CD14-positive monocyte (primary cell): ENCODE results near the gene LCORL. TPM values are rescaled to one million over a fixed set of nuclear protein-coding genes. Genes with fewer than 3 reads are reported as not detected.

Source experiments
- DNase-seq, 3 donors: peaks; one replicate each; pipeline ENCODE4 v3.0.0-alpha.2; 2011 to 2022
- H2AFZ ChIP-seq: 2 replicates; pipeline ENCODE4 v1.6.0; 2012; ENCODE audit warnings: mild to moderate bottlenecking, low read depth, low read length, inconsistent platforms; ENCODE audit not compliant: insufficient read depth, poor library complexity, severe bottlenecking
- H3K27ac ChIP-seq, 2 donors: 1 replicate in 1 of 2; 2 replicates in 1 of 2; pipeline ENCODE4 v1.5.1; 2012 to 2013; ENCODE audit warnings: low read length in 2 of 2, control low read depth in 1 of 2, inconsistent platforms in 1 of 2, low read depth in 1 of 2, mild to moderate bottlenecking in 1 of 2
- H3K27me3 ChIP-seq, 2 donors: one replicate each; pipeline versions ENCODE4 v1.6.0 to v1.6.1; 2011 to 2013; ENCODE audit warnings: low read length in 2 of 2; ENCODE audit not compliant: control insufficient read depth in 2 of 2, insufficient read depth in 2 of 2
- H3K36me3 ChIP-seq, 2 donors: replicated peaks in 1 of 2; 1 replicate in 1 of 2; 2 replicates in 1 of 2; pipeline versions ENCODE4 v1.5.1 to v1.6.1; 2012 to 2013; ENCODE audit warnings: low read length in 2 of 2, control low read depth in 1 of 2, inconsistent platforms in 1 of 2, mild to moderate bottlenecking in 1 of 2; ENCODE audit not compliant: insufficient read depth in 2 of 2, control insufficient read depth in 1 of 2
- H3K4me1 ChIP-seq, 2 donors: 1 replicate in 1 of 2; 2 replicates in 1 of 2; pipeline versions ENCODE4 v1.5.1 to v1.6.1; 2012 to 2013; ENCODE audit warnings: low read length in 2 of 2, control low read depth in 1 of 2, inconsistent platforms in 1 of 2, mild to moderate bottlenecking in 1 of 2, moderate library complexity in 1 of 2; ENCODE audit not compliant: insufficient read depth in 2 of 2, control insufficient read depth in 1 of 2
- H3K4me2 ChIP-seq: replicated peaks from 2 replicates; pipeline ENCODE3; 2012; ENCODE audit warnings: low read length, moderate library complexity, mild to moderate bottlenecking; ENCODE audit not compliant: poor library complexity, severe bottlenecking; ENCODE audit errors: extremely low read depth
- H3K4me3 ChIP-seq, 3 experiments: fragments of 200-600 bp in 1 of 3; sonication (generic) in 1 of 3; replicated peaks in 1 of 3; 1 replicate in 2 of 3; 2 replicates in 1 of 3; pipeline ENCODE4 v1.5.1; 2011 to 2013; ENCODE audit warnings: low read length in 3 of 3, mild to moderate bottlenecking in 3 of 3, control low read depth in 2 of 3, low read depth in 2 of 3, inconsistent platforms in 1 of 3, moderate library complexity in 1 of 3
- H3K79me2 ChIP-seq: 2 replicates; pipeline ENCODE4 v1.6.0; 2012; ENCODE audit warnings: mild to moderate bottlenecking, control low read depth, inconsistent platforms, low read length, moderate library complexity; ENCODE audit not compliant: insufficient read depth
- H3K9ac ChIP-seq: 2 replicates; pipeline ENCODE4 v1.6.0; 2017; ENCODE audit warnings: low read length, mild to moderate bottlenecking; ENCODE audit not compliant: insufficient read depth, poor library complexity, severe bottlenecking
- H3K9me3 ChIP-seq, 2 donors: replicated peaks in 1 of 2; 1 replicate in 1 of 2; 2 replicates in 1 of 2; pipeline versions ENCODE4 v1.5.1 to v1.6.1; 2012 to 2013; ENCODE audit warnings: low read length in 2 of 2, control low read depth in 1 of 2; ENCODE audit not compliant: control insufficient read depth in 1 of 2, insufficient read depth in 1 of 2
- H4K20me1 ChIP-seq: 2 replicates; pipeline ENCODE4 v1.6.0; 2012; ENCODE audit warnings: mild to moderate bottlenecking, low read length, control low read depth, moderate library complexity; ENCODE audit not compliant: insufficient read depth
- H3K27ac Mint-ChIP-seq, 7 donors: one replicate each; pipeline ENCODE4 v1.8.0; 2020; ENCODE audit warnings: mild to moderate bottlenecking in 7 of 7, mixed read lengths in 7 of 7, moderate library complexity in 6 of 7, inconsistent platforms in 2 of 7
- H3K27me3 Mint-ChIP-seq, 3 donors: one replicate each; pipeline ENCODE4 v1.8.0; 2021 to 2022; ENCODE audit warnings: low read depth in 3 of 3, mild to moderate bottlenecking in 3 of 3, mixed read lengths in 3 of 3, moderate library complexity in 3 of 3, inconsistent platforms in 1 of 3
- H3K36me3 Mint-ChIP-seq, 2 donors: one replicate each; pipeline ENCODE4 v1.8.0; 2020; ENCODE audit warnings: mixed read lengths in 2 of 2, inconsistent platforms in 1 of 2, mild to moderate bottlenecking in 1 of 2
- H3K4me1 Mint-ChIP-seq: one replicate; pipeline ENCODE4 v1.8.0; 2020; ENCODE audit warnings: mild to moderate bottlenecking, mixed read lengths
- H3K4me3 Mint-ChIP-seq, 2 donors: one replicate each; pipeline ENCODE4 v1.8.0; 2020; ENCODE audit warnings: mild to moderate bottlenecking in 2 of 2, mixed read lengths in 2 of 2, moderate library complexity in 1 of 2
- H3K9me3 Mint-ChIP-seq, 7 donors: one replicate each; pipeline ENCODE4 v1.8.0; 2020 to 2022; ENCODE audit warnings: mixed read lengths in 7 of 7, mild to moderate bottlenecking in 6 of 7, moderate library complexity in 6 of 7, inconsistent platforms in 2 of 7
- CTCF ChIP-seq: fragments of 200-600 bp; IDR thresholded peaks from one replicate; pipeline ENCODE4 v1.8.0; 2022; ENCODE audit warnings: antibody characterized with exemption, mild to moderate bottlenecking
- WGBS: methylation state at CpG from one replicate; pipeline ENCODE4 v1.1.5; 2013; ENCODE audit warnings: missing lambda C conversion rate; ENCODE audit not compliant: insufficient coverage; 5-methylcytosine and 5-hydroxymethylcytosine counted together
- intact Hi-C, 2 donors: fragments of 100-400 bp; cut with micrococcal nuclease; formaldehyde crosslinking; loops; one replicate each; pipeline versions ENCODE4 v1.15.0 to v1.15.1; 2023
- polyA plus RNA-seq, 3 donors: library from polyadenylated mRNA; depleted of rRNA in 1 of 3; unstranded in 2 of 3; stranded (reverse) in 1 of 3; fragments of 300-500 nt in 2 of 3; fragments of >200 nt in 1 of 3; fragmentation: Illumina TruSeq in 2 of 3; gene quantifications; 1 replicate in 2 of 3; 2 replicates in 1 of 3; pipeline ENCODE4 v1.2.3, GENCODE V29; 2012 to 2021

Gene LCORL
- polyA plus RNA-seq, 3 donors: 3.1 to 19.1 (median 9.6) TPM

- no peak overlapping the region for H3K4me3 Mint-ChIP-seq
- H3K9me3 Mint-ChIP-seq: no peaks in the 10 kb centered on the region
- Histone ChIP-seq H4K20me1 (peaks cover 14% of the 10 kb centered on the region), H3K4me1 (no peaks in the 10 kb centered on the region), H3K79me2 (peaks cover 25% of the 10 kb centered on the region), H3K36me3 (peaks cover 13 to 14% of the 10 kb centered on the region in 2 donors), H3K9ac (no peak overlapping the region), H3K27me3 (no peaks in the 10 kb centered on the region), H3K4me3 (no peak overlapping the region), H2AFZ (no peak overlapping the region), H3K27ac (no peak overlapping the region), H3K4me2 (no peak overlapping the region), H3K9me3 (no peaks in the 10 kb centered on the region)
- H3K27ac Mint-ChIP-seq: peak overlapping the region in 1 of 7 donors; percentile 30
- TF ChIP-seq CTCF: no peak
- intact Hi-C loops: no loop called here
- no peak for DNase-seq
- WGBS: no CpG with 5 or more reads among the region's 1 CpG
- H3K36me3 Mint-ChIP-seq: peaks cover 10 to 15% of the 10 kb centered on the region in 2 donors
- no peaks in the 10 kb centered on the region for H3K27me3 Mint-ChIP-seq
- H3K4me1 Mint-ChIP-seq: no peaks in the 10 kb centered on the region
Measured at GRCh38 chr4:17966312-17966711, 55.2 kb downstream of the LCORL start.

GRCh38 chr4:17964576-17964975, 57.0 kb downstream of the LCORL start:
- Histone ChIP-seq H3K79me2 (peaks cover 25% of the 10 kb centered on the region), H3K4me1 (no peaks in the 10 kb centered on the region), H3K4me2 (no peak overlapping the region), H3K9me3 (no peaks in the 10 kb centered on the region), H2AFZ (no peak overlapping the region), H4K20me1 (peaks cover 14% of the 10 kb centered on the region), H3K4me3 (no peak overlapping the region), H3K27ac (no peak overlapping the region), H3K9ac (no peak overlapping the region), H3K36me3 (peaks cover 27 to 31% of the 10 kb centered on the region in 2 donors), H3K27me3 (no peaks in the 10 kb centered on the region)
- DNase-seq: no peak
- Mint-ChIP-seq H3K4me1 (no peaks in the 10 kb centered on the region), H3K4me3 (no peak overlapping the region), H3K27ac (no peak overlapping the region), H3K27me3 (no peaks in the 10 kb centered on the region), H3K9me3 (no peaks in the 10 kb centered on the region), H3K36me3 (peaks cover 21 to 23% of the 10 kb centered on the region in 2 donors)
- WGBS: no CpG with 5 or more reads among the region's 7 CpGs
- intact Hi-C loops: no loop called here
- no peak for TF ChIP-seq CTCF
